HG03342 (cell line): Measurements from ENCODE around the gene LTV1.
A peak's percentile ranks its signal among the peaks of the same experiment; 100 is the strongest.
"Not testable (repeated sequence)": the region's sequence is repeated elsewhere in the genome, so short reads cannot be mapped to it uniquely, and the experiment has no call there.

Experiments used
- ATAC-seq: cut with Tn5 transposase; IDR thresholded peaks from one replicate; pipeline ENCODE4 v1.9.1; 2021; ENCODE audit warnings: mild to moderate bottlenecking, moderate library complexity; ENCODE audit not compliant: unreplicated experiment

LTV1 gene

GRCh38 chr6:143840595-143841265 is 2.4 kb upstream of the LTV1 start:
- ATAC-seq, result no peak

- peak; percentile 0 for ATAC-seq
These were observed 657 bp upstream of the LTV1 start for GRCh38 chr6:143842461-143842901.

- ATAC-seq, result peak; percentile 9
These were observed 500 bp downstream of the LTV1 start for GRCh38 chr6:143843677-143843999.

GRCh38 chr6:143844006-143844405 is 868 bp downstream of the LTV1 start:
- ATAC-seq, result no peak

- no peak for ATAC-seq
These were observed 1.9 kb downstream of the LTV1 start for GRCh38 chr6:143845033-143845432.

- ATAC-seq, result not testable (repeated sequence)
These were observed 8.6 kb downstream of the LTV1 start for GRCh38 chr6:143851706-143852105.

- ATAC-seq, result not testable (repeated sequence)
These were observed 11.9 kb downstream of the LTV1 start for GRCh38 chr6:143855057-143855456.

- ATAC-seq, result not testable (repeated sequence)
These were observed 13.6 kb downstream of the LTV1 start for GRCh38 chr6:143856762-143857161.

- ATAC-seq, result no peak
These were observed 14.5 kb downstream of the LTV1 start for GRCh38 chr6:143857651-143858050.

GRCh38 chr6:143859891-143860660 is 16.9 kb downstream of the LTV1 start:
- no peak for ATAC-seq

- no peak for ATAC-seq
These were observed 20.6 kb downstream of the LTV1 start for GRCh38 chr6:143863771-143864170.

- ATAC-seq, result no peak
These were observed 21.1 kb downstream of the LTV1 start, which contains the start of gene ZC2HC1B for GRCh38 chr6:143864234-143864633. TSS of gene ZC2HC1B (plus strand) at chr6:143864474. CDS start at chr6:143864540, 66 bp downstream.

- ATAC-seq, result no peak
These were observed 24.1 kb downstream of the LTV1 start for GRCh38 chr6:143867236-143867635.

GRCh38 chr6:143868808-143869207 is 25.7 kb downstream of the LTV1 start:
- not testable (repeated sequence) for ATAC-seq

GRCh38 chr6:143871202-143871730 is 28.1 kb downstream of the LTV1 start:
- not testable (repeated sequence) for ATAC-seq

GRCh38 chr6:143872201-143872600 is 29.1 kb downstream of the LTV1 start:
- ATAC-seq, result peak; percentile 100

- not testable (repeated sequence) for ATAC-seq
These were observed 30.5 kb downstream of the LTV1 start for GRCh38 chr6:143873600-143873999.

GRCh38 chr6:143874503-143874902 is 31.4 kb downstream of the LTV1 start:
- not testable (repeated sequence) for ATAC-seq

- no peak for ATAC-seq
These were observed 34.6 kb downstream of the LTV1 start for GRCh38 chr6:143877584-143878271.

GRCh38 chr6:143878272-143878760 is 35.2 kb downstream of the LTV1 start:
- ATAC-seq, result no peak

- no peak for ATAC-seq
These were observed 37.3 kb downstream of the LTV1 start for GRCh38 chr6:143880412-143880811.
